ENCODE data around the gene ATXN1L.
"Not testable (repeated sequence)": the region's sequence is repeated elsewhere in the genome, so short reads cannot be mapped to it uniquely, and the experiment has no call there.

Gene ATXN1L

DNA sequence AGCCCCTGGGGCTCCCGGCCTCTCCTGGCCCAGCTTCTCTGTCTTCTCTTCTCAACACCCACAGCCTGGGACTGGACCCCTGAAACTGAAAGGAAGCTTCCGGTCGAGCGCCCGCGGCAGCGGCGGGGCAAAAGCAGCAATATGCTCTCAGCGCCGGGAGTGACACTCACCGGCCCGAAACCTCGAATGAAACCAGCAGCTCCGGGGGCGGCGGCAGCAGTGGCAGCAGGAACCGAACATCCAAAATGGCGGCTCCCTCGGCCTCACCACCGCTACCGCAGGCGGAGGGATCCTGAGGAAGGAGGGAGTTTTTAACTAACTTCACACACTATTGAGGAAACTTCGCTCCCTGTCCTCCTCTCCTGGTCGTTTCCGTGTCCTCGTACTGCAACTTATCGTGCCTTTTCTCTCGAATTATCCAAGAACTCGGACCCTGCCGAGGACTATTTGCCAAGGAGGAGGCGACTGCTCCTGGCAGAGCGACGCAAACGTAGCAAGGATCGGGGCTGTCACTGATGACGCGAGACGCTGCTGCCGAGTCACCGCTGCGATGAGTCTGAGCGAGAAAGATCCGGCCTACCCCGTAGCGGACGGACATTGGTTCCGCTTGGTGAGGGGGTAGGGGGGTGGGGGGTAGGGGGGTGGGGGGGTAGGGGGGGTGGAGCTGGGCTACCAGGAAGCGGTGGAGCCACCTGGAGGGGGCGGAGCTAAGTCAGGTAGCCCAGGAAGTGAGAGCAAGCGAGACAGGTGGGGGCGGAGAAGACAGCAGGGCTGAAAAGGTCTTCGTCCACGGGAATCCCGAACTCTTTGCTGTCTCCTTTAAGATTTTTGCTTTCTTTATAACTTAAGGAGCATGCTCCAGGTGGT lies 37.0 kb upstream of the ATXN1L start, which contains the start of gene AP1G1:
Gene AP1G1, minus strand, starts transcription at position 242 of the 867 bp plus-strand sequence. CDS start 19,355 bp downstream, outside the sequence.
- TF ChIP-seq, protein P1, sequence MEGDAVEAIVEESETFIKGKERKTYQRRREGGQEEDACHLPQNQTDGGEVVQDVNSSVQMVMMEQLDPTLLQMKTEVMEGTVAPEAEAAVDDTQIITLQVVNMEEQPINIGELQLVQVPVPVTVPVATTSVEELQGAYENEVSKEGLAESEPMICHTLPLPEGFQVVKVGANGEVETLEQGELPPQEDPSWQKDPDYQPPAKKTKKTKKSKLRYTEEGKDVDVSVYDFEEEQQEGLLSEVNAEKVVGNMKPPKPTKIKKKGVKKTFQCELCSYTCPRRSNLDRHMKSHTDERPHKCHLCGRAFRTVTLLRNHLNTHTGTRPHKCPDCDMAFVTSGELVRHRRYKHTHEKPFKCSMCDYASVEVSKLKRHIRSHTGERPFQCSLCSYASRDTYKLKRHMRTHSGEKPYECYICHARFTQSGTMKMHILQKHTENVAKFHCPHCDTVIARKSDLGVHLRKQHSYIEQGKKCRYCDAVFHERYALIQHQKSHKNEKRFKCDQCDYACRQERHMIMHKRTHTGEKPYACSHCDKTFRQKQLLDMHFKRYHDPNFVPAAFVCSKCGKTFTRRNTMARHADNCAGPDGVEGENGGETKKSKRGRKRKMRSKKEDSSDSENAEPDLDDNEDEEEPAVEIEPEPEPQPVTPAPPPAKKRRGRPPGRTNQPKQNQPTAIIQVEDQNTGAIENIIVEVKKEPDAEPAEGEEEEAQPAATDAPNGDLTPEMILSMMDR (conservative IDR thresholded peaks at IDR 0.05; ENCODE audit: low read depth, low read length), result no peak
- Histone ChIP-seq H3K4me3 (IDR thresholded peaks at IDR 0.05; ENCODE audit: insufficient read depth, low read depth, low read length) (no peak within 1 kb of the TSS), H3K27ac (peak within 1 kb of the TSS; percentile 100), H3K36me3 (ENCODE audit: insufficient read depth) (no peaks in the 10 kb centered on the region), H3K27me3 (ENCODE audit: insufficient read depth, low read depth) (no peaks in the 10 kb centered on the region), H3K79me2 (ENCODE audit: insufficient read depth, low read depth) (peaks cover 51% of the 10 kb centered on the region), H3K4me2 (peak within 1 kb of the TSS; percentile 95), H4K20me1 (ENCODE audit: insufficient read depth) (no peaks in the 10 kb centered on the region), H3K4me1 (ENCODE audit: low read depth, poor library complexity, severe bottlenecking) (peaks cover 30% of the 10 kb centered on the region), H2AFZ (ENCODE audit: low read depth) (peak within 1 kb of the TSS; percentile 93), H3K9ac (peak within 1 kb of the TSS; percentile 97)

DNA sequence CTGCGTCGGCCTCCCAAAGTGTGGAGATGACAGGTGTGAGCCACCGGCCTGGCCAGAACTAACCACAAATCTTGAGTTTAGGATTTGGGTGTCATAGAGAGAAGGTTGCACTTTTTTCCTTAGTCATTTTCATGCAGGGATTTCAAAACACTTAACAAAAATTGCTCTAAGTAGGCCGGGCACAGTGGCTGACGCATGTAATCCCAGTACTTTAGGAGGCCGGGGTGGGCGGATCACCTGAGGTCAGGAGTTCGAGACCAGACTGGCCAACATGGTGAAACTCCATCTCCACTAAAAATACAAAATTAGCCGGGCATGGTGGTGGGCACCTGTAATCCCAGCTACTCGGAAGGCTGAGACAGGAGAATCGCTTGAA lies 35.6 kb upstream of the ATXN1L start:
- Histone ChIP-seq H3K79me2 (ENCODE audit: insufficient read depth, low read depth) (peaks cover 37% of the 10 kb centered on the region), H3K4me2 (peak overlapping the region; percentile 77; the same call in 1 of the 2 replicates), H3K4me1 (ENCODE audit: low read depth, poor library complexity, severe bottlenecking) (peaks cover 30% of the 10 kb centered on the region), H3K27ac (peak overlapping the region; percentile 100; the same call in 1 of the 2 replicates)
- H3K27me3 ChIP-seq (ENCODE audit: insufficient read depth, low read depth); H2AFZ ChIP-seq (ENCODE audit: low read depth); H3K36me3 ChIP-seq (ENCODE audit: insufficient read depth); H3K4me3 ChIP-seq (IDR thresholded peaks at IDR 0.05; ENCODE audit: insufficient read depth, low read depth, low read length); H4K20me1 ChIP-seq (ENCODE audit: insufficient read depth); H3K9ac ChIP-seq: not testable (repeated sequence)

DNA sequence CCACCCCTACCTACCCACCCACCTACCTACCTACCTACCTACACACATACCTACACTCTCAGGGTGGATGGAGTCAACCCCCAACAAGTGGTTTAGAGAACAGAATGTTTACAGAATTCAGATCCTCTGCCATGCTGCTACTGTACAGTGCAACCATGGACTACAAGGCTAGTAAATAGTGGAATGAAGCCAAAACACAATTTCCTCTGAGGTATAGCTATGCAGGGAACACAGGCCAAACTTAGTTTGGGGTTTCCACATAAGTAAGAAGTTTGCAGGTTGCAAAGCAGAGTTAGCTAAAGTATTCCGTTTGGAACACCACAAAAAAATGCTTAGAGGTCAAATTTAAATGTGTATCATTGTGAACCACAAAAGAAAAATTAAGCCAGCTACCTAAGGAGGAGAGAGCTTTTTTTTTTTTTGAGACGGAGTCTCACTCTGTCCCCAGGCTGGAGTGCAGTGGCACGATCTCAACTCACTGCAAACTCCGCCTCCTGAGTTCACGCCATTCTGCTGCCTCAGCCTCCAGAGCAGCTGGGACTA lies 34.4 kb upstream of the ATXN1L start:
- Histone ChIP-seq H3K27me3 (ENCODE audit: insufficient read depth, low read depth) (no peaks in the 10 kb centered on the region), H3K36me3 (ENCODE audit: insufficient read depth) (no peaks in the 10 kb centered on the region), H3K9ac (no peak overlapping the region), H4K20me1 (ENCODE audit: insufficient read depth) (no peaks in the 10 kb centered on the region), H3K79me2 (ENCODE audit: insufficient read depth, low read depth) (peaks cover 26% of the 10 kb centered on the region), H3K4me1 (ENCODE audit: low read depth, poor library complexity, severe bottlenecking) (peaks cover 29% of the 10 kb centered on the region), H3K27ac (no peak overlapping the region), H3K4me3 (IDR thresholded peaks at IDR 0.05; ENCODE audit: insufficient read depth, low read depth, low read length) (no peak overlapping the region), H2AFZ (ENCODE audit: low read depth) (no peak overlapping the region), H3K4me2 (no peak overlapping the region)
- TF ChIP-seq, protein P1 (conservative IDR thresholded peaks at IDR 0.05; ENCODE audit: low read depth, low read length), result no peak

DNA sequence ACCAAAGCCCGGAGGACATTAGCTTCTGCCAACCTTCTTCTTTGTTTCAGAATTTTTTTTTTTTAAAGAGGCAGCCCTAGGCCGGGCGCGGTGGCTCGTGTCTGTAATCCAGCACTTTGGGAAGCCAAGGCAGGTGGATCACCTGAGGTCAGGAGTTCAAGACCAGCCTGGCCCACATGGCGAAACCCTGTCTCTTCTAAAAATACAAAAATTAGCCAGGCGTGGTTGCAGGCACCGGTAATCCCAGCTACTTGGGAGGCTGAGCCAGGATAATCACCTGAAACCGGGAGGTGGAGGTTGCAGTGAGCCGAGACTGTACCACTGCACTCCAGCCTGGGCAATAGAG lies 28.6 kb upstream of the ATXN1L start:
- Histone ChIP-seq H3K4me1 (ENCODE audit: low read depth, poor library complexity, severe bottlenecking) (peaks cover 32% of the 10 kb centered on the region), H2AFZ (ENCODE audit: low read depth) (peak overlapping the region; percentile 36), H3K9ac (peak overlapping the region; percentile 64), H3K27ac (peak overlapping the region; percentile 87), H3K4me2 (peak overlapping the region; percentile 76)
- not testable (repeated sequence) for H3K36me3 ChIP-seq (ENCODE audit: insufficient read depth); H3K79me2 ChIP-seq (ENCODE audit: insufficient read depth, low read depth); H3K4me3 ChIP-seq (IDR thresholded peaks at IDR 0.05; ENCODE audit: insufficient read depth, low read depth, low read length); H3K27me3 ChIP-seq (ENCODE audit: insufficient read depth, low read depth); H4K20me1 ChIP-seq (ENCODE audit: insufficient read depth)

DNA sequence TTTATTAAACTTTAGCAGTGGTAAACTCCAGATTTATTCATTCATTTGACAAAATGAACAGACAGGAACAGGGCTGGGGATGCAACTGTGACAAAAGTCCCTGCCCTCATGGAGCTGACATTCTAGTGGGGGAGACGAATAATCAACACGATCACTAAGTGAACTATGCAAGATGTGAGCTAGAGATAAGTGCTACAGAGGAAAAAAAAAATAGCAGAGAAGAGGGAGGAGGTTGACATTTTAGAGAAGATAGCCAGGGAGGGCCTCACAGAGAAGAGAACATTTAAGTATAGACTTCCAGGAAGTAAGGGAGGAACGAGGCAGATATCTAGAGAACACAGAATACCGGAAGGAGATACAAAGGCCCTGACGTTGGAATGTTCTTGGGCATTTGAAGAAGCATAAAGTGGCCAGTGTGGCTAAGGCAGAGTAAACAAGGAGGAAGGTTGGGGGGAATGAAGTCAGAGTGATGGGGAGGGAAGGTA lies 19.2 kb upstream of the ATXN1L start:
- Histone ChIP-seq H3K4me1 (ENCODE audit: low read depth, poor library complexity, severe bottlenecking) (no peaks in the 10 kb centered on the region), H3K27me3 (ENCODE audit: insufficient read depth, low read depth) (no peaks in the 10 kb centered on the region), H3K79me2 (ENCODE audit: insufficient read depth, low read depth) (no peaks in the 10 kb centered on the region), H3K36me3 (ENCODE audit: insufficient read depth) (no peaks in the 10 kb centered on the region), H4K20me1 (ENCODE audit: insufficient read depth) (no peaks in the 10 kb centered on the region), H3K27ac (no peak overlapping the region), H3K9ac (no peak overlapping the region), H3K4me3 (IDR thresholded peaks at IDR 0.05; ENCODE audit: insufficient read depth, low read depth, low read length) (no peak overlapping the region), H2AFZ (ENCODE audit: low read depth) (no peak overlapping the region), H3K4me2 (no peak overlapping the region)
- TF ChIP-seq, protein P1 (conservative IDR thresholded peaks at IDR 0.05; ENCODE audit: low read depth, low read length), result no peak

All from KMS-11 (cell line).